SK-N-SH (cell line): ENCODE results near the gene DENND1A.

Experiments
- CTCF ChIP-seq: fragments of 200-600 bp; sonication (generic); IDR thresholded peaks from 2 replicates; pipeline ENCODE4 v1.6.1; 2017; ENCODE audit warnings: antibody characterized with exemption, mild to moderate bottlenecking, moderate library complexity
- NRF1 ChIP-seq: IDR thresholded peaks from 2 replicates; pipeline ENCODE4 v1.6.1; 2012; ENCODE audit warnings: low read depth, mild to moderate bottlenecking, low read length
- RCOR1 ChIP-seq: fragments of 150-350 bp; IDR thresholded peaks from 2 replicates; pipeline ENCODE4 v1.6.1; 2017; ENCODE audit warnings: antibody characterized with exemption, low read length
- RFX5 ChIP-seq: IDR thresholded peaks from 2 replicates; pipeline ENCODE4 v1.6.1; 2012; ENCODE audit warnings: mild to moderate bottlenecking, improper control_type of control experiment, low read length

GRCh38 chr9:123470121-123470782 lies 459.7 kb downstream of the DENND1A start:
- TF ChIP-seq RCOR1 (no peak), CTCF (no peak), RFX5 (no peak), NRF1 (no peak)
